RKO (cell line): ENCODE data around the gene GRM1.

Source experiments
- DNase-seq: peaks from one replicate; pipeline ENCODE4 v3.0.0-alpha.2; 2016; ENCODE audit warnings: low spot score

Gene GRM1

GRCh38 chr6:146381486-146381885 lies 352.6 kb downstream of the GRM1 start:
- no peak for DNase-seq

- DNase-seq: no peak
These were observed 360.0 kb downstream of the GRM1 start for GRCh38 chr6:146388736-146389364.

GRCh38 chr6:146389740-146390139 lies 360.9 kb downstream of the GRM1 start:
- DNase-seq: no peak

- no peak for DNase-seq
These were observed 368.8 kb downstream of the GRM1 start for GRCh38 chr6:146397638-146398037.

GRCh38 chr6:146402476-146402875 lies 373.6 kb downstream of the GRM1 start:
- DNase-seq: no peak

- no peak for DNase-seq
These were observed 379.7 kb downstream of the GRM1 start for GRCh38 chr6:146408583-146408982.

- no peak for DNase-seq
These were observed 382.2 kb downstream of the GRM1 start for GRCh38 chr6:146410851-146411595.

- DNase-seq: no peak
These were observed 390.7 kb downstream of the GRM1 start for GRCh38 chr6:146419576-146419975.

- no peak for DNase-seq
These were observed 391.4 kb downstream of the GRM1 start for GRCh38 chr6:146420255-146420654.

- DNase-seq: no peak
These were observed 394.0 kb downstream of the GRM1 start for GRCh38 chr6:146422789-146423375.

- DNase-seq: no peak
These were observed 394.6 kb downstream of the GRM1 start for GRCh38 chr6:146423452-146423851.

GRCh38 chr6:146426516-146426915 lies 397.7 kb downstream of the GRM1 start:
- DNase-seq: no peak

- DNase-seq: no peak
These were observed 401.0 kb downstream of the GRM1 start for GRCh38 chr6:146429831-146430230.

- no peak for DNase-seq
These were observed 405.2 kb downstream of the GRM1 start for GRCh38 chr6:146433881-146434731.

- no peak for DNase-seq
These were observed 406.0 kb downstream of the GRM1 start for GRCh38 chr6:146434732-146435390.

- DNase-seq: no peak
These were observed 413.0 kb downstream of the GRM1 start for GRCh38 chr6:146441907-146442306.

GRCh38 chr6:146444189-146444588 lies 415.3 kb downstream of the GRM1 start:
- no peak for DNase-seq

GRCh38 chr6:146445233-146445632 lies 416.4 kb downstream of the GRM1 start:
- DNase-seq: no peak

- DNase-seq: no peak
These were observed 428.0 kb downstream of the GRM1 start for GRCh38 chr6:146456886-146457285.

GRCh38 chr6:146460941-146461340 lies 432.1 kb downstream of the GRM1 start:
- no peak for DNase-seq

- peak; percentile 26 for DNase-seq
These were observed 441.4 kb downstream of the GRM1 start for GRCh38 chr6:146470091-146470770.
